ENCODE data around the gene UBAP1. TPM values are rescaled to one million over a fixed set of nuclear protein-coding genes. Genes with fewer than 3 reads are reported as not detected.
"Not testable (repeated sequence)": the region's sequence is repeated elsewhere in the genome, so short reads cannot be mapped to it uniquely, and the experiment has no call there.

The UBAP1 gene
- total RNA-seq, 1 donor from 2014 or later: 30.6 TPM

GRCh38 chr9:34292552-34292951, 113.7 kb downstream of the UBAP1 start:
- Mint-ChIP-seq H3K27me3 (no peaks in the 10 kb centered on the region), H3K4me3 (no peak overlapping the region), H3K27ac (no peak overlapping the region), H3K36me3 (ENCODE audit: low read depth) (no peaks in the 10 kb centered on the region), H3K9me3 (no peaks in the 10 kb centered on the region), H3K4me1 (no peaks in the 10 kb centered on the region)
- intact Hi-C loops (cut with micrococcal nuclease): no loop called here
- no peak for DNase-seq
- no peak for TF ChIP-seq CTCF (IDR thresholded peaks at IDR 0.05)
- ChIA-PET CTCF (no interaction called here), POLR2A (no interaction called here)
- ATAC-seq (ENCODE audit: low read depth): no peak

GRCh38 chr9:34301064-34301463, 122.2 kb downstream of the UBAP1 start:
- DNase-seq; intact Hi-C loops (cut with micrococcal nuclease); POLR2A ChIA-PET; H3K36me3 Mint-ChIP-seq (ENCODE audit: low read depth); CTCF ChIA-PET; H3K27me3 Mint-ChIP-seq; H3K4me3 Mint-ChIP-seq; H3K9me3 Mint-ChIP-seq; H3K4me1 Mint-ChIP-seq; H3K27ac Mint-ChIP-seq; ATAC-seq (ENCODE audit: low read depth): not testable (repeated sequence)

Other genes with a start within 250 kb of the UBAP1 start
- 31.5 and 33.4 TPM in 2 replicates for gene UBAP2, start 130.2 kb upstream of the UBAP1 start, total RNA-seq
- gene DCAF12, start 52.3 kb upstream of the UBAP1 start, total RNA-seq: 3.8 and 5.9 TPM in 2 replicates
- gene KIF24, start 150.2 kb downstream of the UBAP1 start, total RNA-seq: 0.69 and 0.71 TPM in 2 replicates
- gene NUDT2, start 150.5 kb downstream of the UBAP1 start, total RNA-seq: 19.2 and 19.7 TPM in 2 replicates
- gene MYORG, start 197.9 kb downstream of the UBAP1 start, total RNA-seq: 0.24 and 0.27 TPM in 2 replicates

Data from activated B cell treated with CpG ODN at 0.5 μM for 24 hours (primary cell).